GM23248 (cell line): Measurements from ENCODE around the gene FBLN2. TPM values are rescaled to one million over a fixed set of nuclear protein-coding genes. Genes with fewer than 3 reads are reported as not detected.

Source experiments
- DNase-seq: peaks from one replicate; pipeline ENCODE4 v3.0.0-alpha.2; 2015
- H2AFZ ChIP-seq: fragments of 200-600 bp; sonication (generic); 2 replicates; pipeline ENCODE4 v1.6.1; 2016; ENCODE audit warnings: antibody characterized with exemption
- H3F3A ChIP-seq: fragments of 200-600 bp; sonication (generic); 2 replicates; pipeline ENCODE4 v1.6.1; 2016; ENCODE audit warnings: mild to moderate bottlenecking, antibody characterized with exemption, mixed run types; ENCODE audit not compliant: insufficient read depth
- H3K27ac ChIP-seq: fragments of 200-600 bp; sonication (generic); 2 replicates; pipeline ENCODE4 v1.5.1; 2016; ENCODE audit warnings: mild to moderate bottlenecking
- H3K27me3 ChIP-seq: fragments of 200-600 bp; sonication (generic); replicated peaks from 2 replicates; pipeline ENCODE4 v1.6.1; 2016; ENCODE audit warnings: mild to moderate bottlenecking; ENCODE audit not compliant: insufficient read depth
- H3K36me3 ChIP-seq: fragments of 200-600 bp; sonication (generic); 2 replicates; pipeline ENCODE4 v1.6.1; 2016; ENCODE audit warnings: low read depth, mild to moderate bottlenecking
- H3K4me1 ChIP-seq: fragments of 200-600 bp; sonication (generic); 2 replicates; pipeline ENCODE4 v1.6.1; 2016; ENCODE audit warnings: mild to moderate bottlenecking; ENCODE audit not compliant: insufficient read depth
- H3K4me2 ChIP-seq: fragments of 200-600 bp; sonication (generic); one replicate; pipeline ENCODE4 v1.6.1; 2016; ENCODE audit warnings: mild to moderate bottlenecking; ENCODE audit not compliant: unreplicated experiment
- H3K4me3 ChIP-seq: fragments of 200-600 bp; sonication (generic); 2 replicates; pipeline ENCODE4 v1.5.1; 2016; ENCODE audit warnings: mild to moderate bottlenecking
- H3K79me2 ChIP-seq: fragments of 200-600 bp; sonication (generic); 2 replicates; pipeline ENCODE4 v1.6.1; 2016; ENCODE audit warnings: mild to moderate bottlenecking; ENCODE audit not compliant: insufficient read depth
- H3K9ac ChIP-seq: fragments of 200-600 bp; sonication (generic); 2 replicates; pipeline ENCODE4 v1.6.1; 2016; ENCODE audit warnings: mild to moderate bottlenecking
- H3K9me2 ChIP-seq: fragments of 200-600 bp; sonication (generic); 2 replicates; pipeline ENCODE4 v1.6.1; 2016; ENCODE audit warnings: mixed run types, mild to moderate bottlenecking, moderate library complexity; ENCODE audit not compliant: insufficient read depth
- H3K9me3 ChIP-seq: fragments of 200-600 bp; sonication (generic); one replicate; pipeline ENCODE4 v1.6.1; 2017; ENCODE audit warnings: low read depth
- H4K20me1 ChIP-seq: fragments of 200-600 bp; sonication (generic); 2 replicates; pipeline ENCODE4 v1.6.0; 2016; ENCODE audit not compliant: insufficient read depth
- EZH2 ChIP-seq: fragments of 200-600 bp; sonication (generic); IDR thresholded peaks from 2 replicates; pipeline ENCODE4 v1.6.1; 2018; ENCODE audit warnings: antibody characterized with exemption, mild to moderate bottlenecking; ENCODE audit not compliant: insufficient read depth, poor library complexity, severe bottlenecking
- EZH2phosphoT487 ChIP-seq: fragments of 200-600 bp; sonication (generic); IDR thresholded peaks from 2 replicates; pipeline ENCODE4 v1.6.1; 2018; ENCODE audit warnings: antibody characterized with exemption, moderate library complexity, mild to moderate bottlenecking, low read depth; ENCODE audit not compliant: insufficient read depth
- WGBS, 2 experiments: methylation state at CpG; one replicate each; pipeline ENCODE4 v1.1.6; 2015 to 2017; ENCODE audit warnings: low lambda C conversion rate in 2 of 2, low coverage in 1 of 2; ENCODE audit errors: missing lambda C conversion rate in 2 of 2; 5-methylcytosine and 5-hydroxymethylcytosine counted together
- in situ Hi-C: fragments of 300-500 bp; cut with MboI; formaldehyde crosslinking; loops from 2 replicates; pipeline ENCODE4 v1.15.0; 2020
- polyA plus RNA-seq: library from polyadenylated mRNA; unstranded; fragments of >200 nt; fragmentation: Nextera tagmentation; extraction: Ambion mirVana; gene quantifications from 2 replicates; pipeline ENCODE4 v1.2.1, GENCODE V29; 2016
- total RNA-seq: library from RNA; depleted of rRNA; stranded (reverse); fragments of >200 nt; shearing (Covaris generic); gene quantifications from 2 replicates; pipeline ENCODE4 v1.2.3, GENCODE V29; 2014

FBLN2 gene
- total and polyA plus RNA-seq, 2 experiments from 2014 or later, result 447 to 636 TPM

- H3K9me3 ChIP-seq, result no peaks in the 10 kb centered on the region
- no peak overlapping the region for H2AFZ ChIP-seq
- no peak overlapping the region for H3K27ac ChIP-seq
- no peak for DNase-seq
- H3K4me2 ChIP-seq, result no peak overlapping the region
- peaks cover 27% of the 10 kb centered on the region for H3K79me2 ChIP-seq
- H3K9ac ChIP-seq, result no peak overlapping the region
- H3F3A ChIP-seq, result no peaks in the 10 kb centered on the region
- no peaks in the 10 kb centered on the region for H4K20me1 ChIP-seq
- H3K9me2 ChIP-seq, result no peaks in the 10 kb centered on the region
- in situ Hi-C loops, result no loop called here
- TF ChIP-seq EZH2 (no peak), EZH2phosphoT487 (no peak)
- peaks cover 6% of the 10 kb centered on the region; the same call in 1 of the 2 replicates for H3K36me3 ChIP-seq
- no peaks in the 10 kb centered on the region for H3K27me3 ChIP-seq
- 76 to 86% methylated on average over 6 to 7 of the region's 7 CpGs for WGBS, 2 experiments
- no peak overlapping the region for H3K4me3 ChIP-seq
- H3K4me1 ChIP-seq, result 0 out of 2 replicates have a peak, but pooled peaks cover 8% of the 10 kb centered on the region
Observed at GRCh38 chr3:13610006-13610570, 61.2 kb downstream of the FBLN2 start.

- in situ Hi-C loops, result no loop called here
- no peaks in the 10 kb centered on the region for H4K20me1 ChIP-seq
- H3K4me2 ChIP-seq, result no peak overlapping the region
- no peak overlapping the region for H3K27ac ChIP-seq
- no peak overlapping the region for H2AFZ ChIP-seq
- no peaks in the 10 kb centered on the region for H3F3A ChIP-seq
- peaks cover 16% of the 10 kb centered on the region; the same call in 1 of the 2 replicates for H3K79me2 ChIP-seq
- no peaks in the 10 kb centered on the region for H3K9me3 ChIP-seq
- H3K4me3 ChIP-seq, result no peak overlapping the region
- TF ChIP-seq EZH2phosphoT487 (no peak), EZH2 (no peak)
- DNase-seq, result no peak
- peaks cover 6% of the 10 kb centered on the region; the same call in 1 of the 2 replicates for H3K36me3 ChIP-seq
- H3K4me1 ChIP-seq, result 0 out of 2 replicates have a peak, but pooled peaks cover 8% of the 10 kb centered on the region
- H3K27me3 ChIP-seq, result no peaks in the 10 kb centered on the region
- WGBS, 2 experiments, result 87% methylated on average over 6 of the region's 6 CpGs
- no peak overlapping the region for H3K9ac ChIP-seq
- H3K9me2 ChIP-seq, result no peaks in the 10 kb centered on the region
Observed at GRCh38 chr3:13611221-13611620, 62.3 kb downstream of the FBLN2 start.

GRCh38 chr3:13612829-13613228 lies 63.9 kb downstream of the FBLN2 start:
- 38 to 48% methylated on average over 3 of the region's 3 CpGs for WGBS, 2 experiments
- no peak overlapping the region for H3K27ac ChIP-seq
- no peaks in the 10 kb centered on the region for H3F3A ChIP-seq
- peaks cover 6% of the 10 kb centered on the region; the same call in 1 of the 2 replicates for H3K36me3 ChIP-seq
- no peaks in the 10 kb centered on the region for H3K9me3 ChIP-seq
- H3K9ac ChIP-seq, result no peak overlapping the region
- H3K79me2 ChIP-seq, result no peaks in the 10 kb centered on the region
- 0 out of 2 replicates have a peak, but pooled peaks cover 8% of the 10 kb centered on the region for H3K4me1 ChIP-seq
- no peak for TF ChIP-seq EZH2phosphoT487
- TF ChIP-seq EZH2, result no peak
- H4K20me1 ChIP-seq, result no peaks in the 10 kb centered on the region
- H3K9me2 ChIP-seq, result no peaks in the 10 kb centered on the region
- H3K4me3 ChIP-seq, result no peak overlapping the region
- no peak overlapping the region for H3K4me2 ChIP-seq
- in situ Hi-C loops, result no loop called here
- H3K27me3 ChIP-seq, result no peaks in the 10 kb centered on the region
- no peak overlapping the region for H2AFZ ChIP-seq
- peak; percentile 33 for DNase-seq

GRCh38 chr3:13613343-13614190 lies 64.6 kb downstream of the FBLN2 start:
- whole genome bisulfite sequencing, 2 experiments, result 90 to 91% methylated on average over 14 of the region's 14 CpGs

More at GRCh38 chr3:13613343-13614190, 64.6 kb downstream of the FBLN2 start:
- Histone ChIP-seq H3F3A (no peaks in the 10 kb centered on the region), H3K79me2 (no peaks in the 10 kb centered on the region), H3K4me3 (no peak overlapping the region), H3K9ac (no peak overlapping the region), H3K27me3 (no peaks in the 10 kb centered on the region), H3K27ac (no peak overlapping the region), H3K36me3 (peaks cover 6% of the 10 kb centered on the region; the same call in 1 of the 2 replicates), H4K20me1 (no peaks in the 10 kb centered on the region), H3K9me2 (no peaks in the 10 kb centered on the region), H3K9me3 (no peaks in the 10 kb centered on the region), H2AFZ (no peak overlapping the region), H3K4me2 (no peak overlapping the region), H3K4me1 (0 out of 2 replicates have a peak, but pooled peaks cover 1% of the 10 kb centered on the region)
- in situ Hi-C loops, result no loop called here
- TF ChIP-seq EZH2phosphoT487 (no peak), EZH2 (no peak)
- no peak for DNase-seq
